SK-MEL-5 (cell line): ENCODE results near the gene URM1. TPM values are rescaled to one million over a fixed set of nuclear protein-coding genes. Genes with fewer than 3 reads are reported as not detected.
"Not testable (repeated sequence)": the region's sequence is repeated elsewhere in the genome, so short reads cannot be mapped to it uniquely, and the experiment has no call there.

Experiments
- DNase-seq: peaks from one replicate; pipeline ENCODE4 v3.0.0-alpha.2; 2016; ENCODE audit warnings: low read depth, low spot score
- in situ Hi-C: cut with HindIII; loops from 2 replicates; pipeline ENCODE4 v1.10.0; 2016; ENCODE audit warnings: low sequenced_read_pairs, high pct_unique_total_duplicates, low pct_unique_long_range_greater_than_20kb
- total RNA-seq: library from RNA; depleted of rRNA; stranded (reverse); fragments of >200 nt; shearing (Covaris generic); gene quantifications from 2 replicates; pipeline ENCODE4 v1.2.3, GENCODE V29; 2014

URM1 gene
- total RNA-seq, 1 experiment from 2014 or later, result 86.1 TPM

DNA sequence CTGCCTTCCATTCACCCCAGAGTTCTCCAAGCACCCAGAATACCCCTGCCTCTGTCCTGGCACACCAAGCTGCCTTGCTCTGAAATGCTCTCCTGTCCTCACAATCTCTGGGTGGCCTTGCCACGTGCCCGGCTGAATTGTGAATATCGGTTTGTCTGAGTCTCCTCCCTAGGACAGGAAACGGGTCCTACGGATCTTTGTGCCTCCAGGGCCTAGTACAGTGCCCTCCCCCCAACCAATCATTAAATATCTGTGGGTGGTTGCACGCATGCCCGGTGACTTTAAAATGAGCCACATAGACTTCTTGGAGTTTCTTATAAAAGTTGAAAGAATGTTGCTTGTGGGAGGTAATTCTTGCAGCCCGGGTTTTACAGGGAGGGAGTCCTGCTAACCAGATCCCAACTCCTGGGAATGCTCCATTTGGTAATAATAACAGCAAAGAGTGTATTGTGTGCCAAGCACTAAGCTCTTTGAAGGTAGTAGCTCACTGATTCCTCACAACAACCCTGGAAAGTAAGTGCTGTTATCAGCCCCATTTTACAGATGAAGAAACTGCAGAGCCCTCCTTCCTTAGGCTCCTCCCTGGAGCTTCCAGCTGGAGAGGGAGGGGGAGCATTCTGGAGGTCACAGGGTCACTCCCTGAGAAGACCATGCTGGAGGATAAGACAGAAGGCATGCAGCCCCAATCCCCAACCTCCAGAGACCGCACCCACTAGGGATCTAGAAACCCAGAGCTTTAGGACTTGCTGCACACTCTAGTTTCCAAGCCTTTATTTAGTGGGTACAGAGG, 23.4 kb downstream of the URM1 start:
- peak; percentile 83 for DNase-seq
- in situ Hi-C loops, result no loop called here

DNA sequence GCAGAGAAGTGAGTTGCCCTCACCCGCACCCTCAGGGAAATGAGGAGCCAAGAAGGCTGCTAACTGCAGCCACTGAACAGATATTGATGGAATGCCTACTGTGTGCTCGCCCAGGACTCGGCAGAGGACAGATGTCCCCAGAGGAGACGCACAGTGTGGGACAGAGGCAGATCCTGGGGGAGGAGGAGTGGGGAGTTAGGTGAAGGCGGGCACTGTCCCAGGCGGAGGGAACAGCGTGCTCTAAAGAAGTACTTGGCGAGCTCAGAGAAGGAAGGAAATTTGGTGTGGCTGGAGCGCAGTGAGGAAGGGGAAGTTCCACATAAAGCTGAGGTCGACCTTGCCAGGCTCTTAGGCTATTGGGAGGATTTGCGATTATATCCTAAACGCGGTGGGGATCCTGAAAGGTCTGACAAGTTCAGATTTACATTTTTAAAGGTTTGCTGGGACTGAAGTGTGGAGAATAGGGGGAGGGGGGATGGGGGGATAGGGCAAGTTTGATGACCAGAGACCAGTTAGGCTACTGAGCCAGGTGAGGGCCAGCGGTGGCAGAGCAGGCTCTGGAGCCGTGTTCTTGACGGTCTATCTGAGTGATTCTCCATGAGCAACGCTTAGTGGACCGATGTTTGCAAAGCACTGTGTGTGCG, 25.9 kb downstream of the URM1 start:
- no peak for DNase-seq
- in situ Hi-C loops, result no loop called here

- no peak for DNase-seq
- in situ Hi-C loops, result no loop called here
These were observed 26.7 kb downstream of the URM1 start for GRCh38 chr9:128397831-128398230.

GRCh38 chr9:128399861-128400260, 28.7 kb downstream of the URM1 start:
- DNase-seq, result no peak
- in situ Hi-C loops, result no loop called here

DNA sequence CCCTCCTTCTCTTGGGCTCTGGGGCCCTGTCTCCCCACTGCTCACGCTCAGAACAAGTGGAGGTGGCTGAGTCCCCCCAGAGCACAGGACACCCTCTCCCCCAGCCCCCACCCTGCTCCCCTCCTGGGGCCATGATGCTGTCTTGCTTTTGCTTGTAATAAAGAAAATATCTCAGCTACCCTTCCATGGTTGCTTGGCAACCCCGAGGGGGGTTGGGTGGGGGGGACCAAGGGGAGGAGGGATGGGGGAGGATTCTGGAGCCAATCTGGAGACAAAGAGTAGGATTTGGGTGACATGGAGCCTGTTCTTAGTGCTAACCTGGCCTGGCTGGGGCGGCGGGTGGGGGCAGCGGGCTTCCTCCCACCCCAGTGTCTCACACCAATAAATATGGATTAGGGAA, 33.4 kb downstream of the URM1 start:
- DNase-seq, result no peak
- in situ Hi-C loops, result no loop called here

DNA sequence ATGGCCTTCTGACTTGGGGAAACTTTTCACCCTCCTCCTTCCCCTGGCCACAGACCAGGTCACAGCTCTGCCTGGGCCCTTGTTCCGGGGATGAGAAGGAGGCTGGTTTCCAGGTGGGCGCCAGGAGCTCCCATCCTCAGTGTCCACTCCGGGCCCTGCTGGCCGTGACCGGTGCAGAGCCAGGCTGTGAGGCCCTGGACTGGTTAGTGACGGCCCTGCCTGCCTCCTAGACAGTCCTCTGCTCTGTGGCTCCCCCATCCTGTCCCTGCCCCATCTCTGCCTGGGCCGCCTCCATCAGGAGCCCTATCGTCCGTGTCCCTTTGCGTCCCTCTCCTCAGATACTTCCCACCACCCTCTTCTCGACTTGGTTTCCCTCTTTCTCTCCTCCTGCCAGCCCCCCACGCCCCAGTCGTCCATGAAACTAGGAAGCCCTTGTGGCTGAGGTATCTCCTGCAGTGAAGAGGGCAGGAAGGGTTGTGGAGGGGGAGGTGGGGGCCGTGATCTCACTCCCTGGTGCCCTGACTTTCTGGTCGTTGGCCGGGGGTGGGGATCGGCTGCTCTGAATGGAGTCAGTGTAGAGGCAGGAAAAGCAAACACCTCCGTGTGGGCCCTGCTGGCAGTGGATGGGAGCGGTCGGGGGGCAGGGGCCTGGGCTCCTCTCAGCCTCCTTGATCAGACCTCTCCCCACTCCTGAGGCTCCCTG, 34.1 kb downstream of the URM1 start:
- in situ Hi-C loops, result no loop called here

GRCh38 chr9:128405780-128406171, 34.6 kb downstream of the URM1 start:
- DNase-seq, result no peak
- in situ Hi-C loops, result no loop called here

More for the DNA sequence above, 34.1 kb downstream of the URM1 start:
- DNase-seq, result no peak

DNA sequence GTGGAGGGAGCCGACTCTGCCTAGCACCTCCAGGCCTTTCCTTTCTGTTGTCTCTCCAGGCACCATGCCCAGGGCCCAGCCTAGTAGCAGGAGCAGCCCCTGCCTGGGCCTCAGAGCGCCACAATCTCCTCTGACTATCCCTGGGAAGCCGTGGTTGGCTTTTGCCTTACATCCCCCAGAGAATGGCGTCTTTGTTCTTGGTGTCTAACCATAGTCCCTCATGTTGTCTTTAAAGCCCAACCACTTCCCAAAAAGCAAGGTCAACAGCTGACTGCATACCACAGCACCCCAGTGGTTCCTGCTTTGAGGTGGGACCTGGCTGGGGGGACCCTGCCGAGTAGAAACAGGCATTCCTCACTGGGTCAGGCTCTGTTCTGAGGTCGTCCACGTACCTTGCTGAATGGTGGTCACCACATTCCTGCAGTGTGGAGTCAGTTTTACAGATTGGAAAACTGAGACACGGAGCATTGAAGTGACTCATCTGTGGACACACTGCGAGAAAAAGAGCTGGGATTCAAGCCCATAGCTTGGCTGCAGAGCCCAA, 35.7 kb downstream of the URM1 start:
- in situ Hi-C loops, result no loop called here

DNA sequence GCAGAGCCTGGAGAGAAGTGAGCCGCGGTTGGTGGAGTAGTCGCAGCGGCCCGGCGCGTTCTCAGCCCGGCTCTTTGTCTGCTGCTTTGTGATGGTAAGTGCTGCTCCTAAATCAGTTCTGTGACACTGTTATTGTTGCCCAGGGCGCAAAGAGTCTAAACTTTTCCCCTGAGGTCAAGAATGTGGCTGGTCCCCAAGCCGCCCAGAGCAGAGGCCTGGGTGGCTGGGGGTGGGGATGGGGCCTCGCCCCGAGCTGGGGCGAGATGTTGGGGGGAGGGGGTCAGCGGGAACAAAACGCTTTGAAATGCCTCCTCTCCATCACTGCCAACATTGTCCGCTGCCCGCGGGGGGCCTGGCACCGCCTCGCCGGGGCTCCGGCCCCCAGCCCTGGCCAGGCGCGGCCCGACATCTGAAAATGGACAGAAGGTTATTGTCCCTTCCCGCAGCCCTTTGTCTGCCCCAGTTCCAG, 37.8 kb downstream of the URM1 start:
- in situ Hi-C loops, result no loop called here
- no peak for DNase-seq

More for the DNA sequence above, 35.7 kb downstream of the URM1 start:
- peak; percentile 63 for DNase-seq

- in situ Hi-C loops, result no loop called here
- DNase-seq, result no peak
These were observed 38.3 kb downstream of the URM1 start for GRCh38 chr9:128409450-128409849.

GRCh38 chr9:128409978-128410377, 38.8 kb downstream of the URM1 start:
- in situ Hi-C loops, result no loop called here
- peak; percentile 58 for DNase-seq

DNA sequence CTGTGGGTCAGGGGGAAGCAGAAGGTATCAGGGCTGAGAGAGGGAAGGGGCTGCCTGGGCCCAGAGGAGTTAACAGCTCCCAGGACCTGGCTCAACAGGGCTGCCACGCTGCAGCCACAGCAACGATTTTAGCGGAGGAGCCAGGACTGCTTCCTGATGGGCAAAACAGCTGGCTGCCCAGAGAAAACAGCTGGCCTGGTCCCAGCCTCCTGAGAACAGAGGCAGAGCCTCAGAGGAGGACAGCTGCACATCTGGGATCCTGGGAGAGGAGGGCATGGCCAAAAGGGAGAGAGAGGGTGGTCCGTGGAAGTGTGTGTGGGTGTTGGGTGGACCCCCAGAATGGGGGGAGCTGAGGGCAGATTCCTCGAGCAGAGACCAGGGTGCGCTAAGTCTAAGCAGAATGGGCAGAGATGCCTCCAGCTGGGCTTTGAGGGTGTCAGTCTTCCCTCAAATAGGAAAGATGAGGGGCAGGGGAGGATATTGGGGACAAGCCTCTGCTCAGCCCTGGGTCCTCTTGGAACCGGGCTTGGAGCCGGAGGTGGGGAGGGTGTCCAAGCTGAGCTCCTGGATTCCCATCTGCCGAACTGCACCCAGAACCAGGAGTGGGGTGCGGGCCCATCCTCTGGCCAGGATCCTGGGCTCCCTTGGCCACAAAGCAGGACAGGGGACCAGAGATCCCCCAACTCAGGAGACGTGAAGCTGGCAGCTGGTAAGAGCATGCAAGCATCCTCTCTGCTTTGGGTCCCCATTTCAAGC, 40.4 kb downstream of the URM1 start:
- no peak for DNase-seq
- in situ Hi-C loops, result no loop called here

GRCh38 chr9:128412120-128412790, 41.1 kb downstream of the URM1 start:
- DNase-seq, result peak; percentile 74
- in situ Hi-C loops, result no loop called here

DNA sequence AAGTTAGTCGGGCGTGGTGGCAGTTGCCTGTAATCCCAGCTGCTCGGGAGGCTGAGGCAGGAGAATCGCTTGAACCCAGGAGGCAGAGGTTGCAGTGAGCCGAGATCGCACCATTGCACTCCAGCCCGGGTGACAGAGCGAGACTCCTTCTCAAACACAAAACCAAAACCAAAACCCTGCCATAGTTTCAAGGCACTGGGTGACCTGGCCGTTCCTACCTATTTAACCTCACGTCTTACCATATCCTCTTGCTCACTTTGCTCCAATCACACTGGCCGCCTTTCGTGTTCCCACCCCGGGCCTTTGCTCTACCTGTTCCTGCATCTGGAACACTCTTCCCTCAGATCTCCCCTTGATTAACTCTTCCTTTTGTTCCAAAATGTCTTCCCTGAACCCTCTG, 42.6 kb downstream of the URM1 start:
- in situ Hi-C loops, DNase-seq: not testable (repeated sequence)

- in situ Hi-C loops, result no loop called here
- DNase-seq, result peak; percentile 47
These were observed 43.3 kb downstream of the URM1 start for GRCh38 chr9:128414461-128414860.

DNA sequence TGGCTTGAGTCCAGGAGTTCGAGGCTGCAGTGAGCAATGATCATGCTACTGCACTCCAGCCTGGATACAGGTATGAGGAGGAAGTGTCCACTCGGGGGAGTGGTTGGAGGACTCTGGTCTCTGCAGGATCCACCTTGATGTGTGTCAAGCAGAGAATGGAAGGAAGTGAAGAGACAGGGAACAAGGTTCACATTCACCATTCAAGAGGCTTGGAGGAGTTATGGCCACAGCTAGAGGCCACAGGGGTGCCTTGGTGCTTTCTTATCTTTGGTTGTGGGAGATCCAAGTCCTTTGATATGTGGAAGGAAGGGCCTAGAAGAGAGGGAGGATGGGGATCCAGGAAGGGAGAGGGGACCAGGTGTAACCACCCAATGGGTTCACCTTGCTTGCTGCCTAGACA, 44.1 kb downstream of the URM1 start:
- in situ Hi-C loops, result no loop called here
- no peak for DNase-seq

- in situ Hi-C loops, result no loop called here
- DNase-seq, result no peak
These were observed 44.8 kb downstream of the URM1 start for GRCh38 chr9:128416014-128416413.
